KMS-11 (cell line): ENCODE data around the gene AP2B1.

ENCODE experiments used
- H2AFZ ChIP-seq: fragments of 200-600 bp; sonication (generic); 2 replicates; pipeline ENCODE4 v1.6.1; 2016; ENCODE audit warnings: antibody characterized with exemption, mixed run types, low read depth
- H3K27ac ChIP-seq: fragments of 200-600 bp; sonication (generic); 2 replicates; pipeline ENCODE4 v1.6.1; 2016; ENCODE audit warnings: mild to moderate bottlenecking, mixed run types
- H3K27me3 ChIP-seq: fragments of 200-600 bp; sonication (generic); 2 replicates; pipeline ENCODE4 v1.6.1; 2017; ENCODE audit warnings: mild to moderate bottlenecking, low read depth, mixed run types, moderate library complexity; ENCODE audit not compliant: insufficient read depth
- H3K36me3 ChIP-seq: fragments of 200-600 bp; sonication (generic); 2 replicates; pipeline ENCODE4 v1.6.1; 2017; ENCODE audit warnings: mild to moderate bottlenecking, mixed run types; ENCODE audit not compliant: insufficient read depth
- H3K4me1 ChIP-seq: fragments of 200-600 bp; sonication (generic); 2 replicates; pipeline ENCODE4 v1.6.1; 2016; ENCODE audit warnings: mild to moderate bottlenecking, low read depth, mixed run types; ENCODE audit not compliant: poor library complexity, severe bottlenecking
- H3K4me2 ChIP-seq: fragments of 200-600 bp; sonication (generic); 2 replicates; pipeline ENCODE4 v1.7.0; 2016; ENCODE audit warnings: mild to moderate bottlenecking, mixed run types
- H3K4me3 ChIP-seq: fragments of 200-600 bp; sonication (generic); IDR thresholded peaks from 2 replicates; pipeline ENCODE4 v1.6.1; 2017; ENCODE audit warnings: low read depth, low read length, mixed read lengths; ENCODE audit not compliant: insufficient read depth
- H3K79me2 ChIP-seq: fragments of 200-600 bp; sonication (generic); 2 replicates; pipeline ENCODE4 v1.6.1; 2016; ENCODE audit warnings: low read depth, mixed run types; ENCODE audit not compliant: insufficient read depth
- H3K9ac ChIP-seq: fragments of 200-600 bp; sonication (generic); 2 replicates; pipeline ENCODE4 v1.6.1; 2016; ENCODE audit warnings: mild to moderate bottlenecking, mixed run types
- H4K20me1 ChIP-seq: fragments of 200-600 bp; sonication (generic); 2 replicates; pipeline ENCODE4 v1.6.1; 2016; ENCODE audit warnings: mild to moderate bottlenecking, mixed run types; ENCODE audit not compliant: insufficient read depth
- CTCF ChIP-seq: fragments of 200-600 bp; sonication (generic); conservative IDR thresholded peaks from 2 replicates; pipeline ENCODE4 v1.6.1; 2017; ENCODE audit warnings: low read depth, mild to moderate bottlenecking, antibody characterized with exemption, low read length, moderate library complexity, mixed read lengths

Gene AP2B1

GRCh38 chr17:35541434-35541833 lies 45.7 kb upstream of the AP2B1 start:
- Histone ChIP-seq H2AFZ (0 out of 2 replicates have a peak overlapping the region, but pooled peaks have one; percentile 51), H3K27ac (no peak overlapping the region; the same call in 1 of the 2 replicates), H3K9ac (no peak overlapping the region), H3K4me2 (peak overlapping the region; percentile 7; the same call in 1 of the 2 replicates), H3K27me3 (no peaks in the 10 kb centered on the region), H3K4me3 (no peak overlapping the region), H3K79me2 (no peaks in the 10 kb centered on the region), H4K20me1 (no peaks in the 10 kb centered on the region), H3K4me1 (peaks cover 30% of the 10 kb centered on the region), H3K36me3 (no peaks in the 10 kb centered on the region)
- no peak for TF ChIP-seq CTCF

- no peaks in the 10 kb centered on the region for H4K20me1 ChIP-seq
- peaks cover 14% of the 10 kb centered on the region for H3K4me1 ChIP-seq
- H3K9ac ChIP-seq, result no peak overlapping the region
- no peak overlapping the region for H3K4me3 ChIP-seq
- H3K27me3 ChIP-seq, result no peaks in the 10 kb centered on the region
- no peak for TF ChIP-seq CTCF
- H2AFZ ChIP-seq, result no peak overlapping the region
- no peak overlapping the region for H3K4me2 ChIP-seq
- H3K36me3 ChIP-seq, result no peaks in the 10 kb centered on the region
- no peaks in the 10 kb centered on the region for H3K79me2 ChIP-seq
- H3K27ac ChIP-seq, result no peak overlapping the region
Measured at GRCh38 chr17:35542990-35543389, 44.1 kb upstream of the AP2B1 start.

- H2AFZ ChIP-seq, result no peak overlapping the region
- H3K4me2 ChIP-seq, result no peak overlapping the region
- no peaks in the 10 kb centered on the region for H3K79me2 ChIP-seq
- no peaks in the 10 kb centered on the region for H4K20me1 ChIP-seq
- no peak for TF ChIP-seq CTCF
- no peaks in the 10 kb centered on the region for H3K27me3 ChIP-seq
- no peaks in the 10 kb centered on the region for H3K36me3 ChIP-seq
- H3K27ac ChIP-seq, result no peak overlapping the region
- peaks cover 7% of the 10 kb centered on the region for H3K4me1 ChIP-seq
- H3K9ac ChIP-seq, result no peak overlapping the region
- H3K4me3 ChIP-seq, result no peak overlapping the region
Measured at GRCh38 chr17:35543856-35544255, 43.3 kb upstream of the AP2B1 start.

DNA sequence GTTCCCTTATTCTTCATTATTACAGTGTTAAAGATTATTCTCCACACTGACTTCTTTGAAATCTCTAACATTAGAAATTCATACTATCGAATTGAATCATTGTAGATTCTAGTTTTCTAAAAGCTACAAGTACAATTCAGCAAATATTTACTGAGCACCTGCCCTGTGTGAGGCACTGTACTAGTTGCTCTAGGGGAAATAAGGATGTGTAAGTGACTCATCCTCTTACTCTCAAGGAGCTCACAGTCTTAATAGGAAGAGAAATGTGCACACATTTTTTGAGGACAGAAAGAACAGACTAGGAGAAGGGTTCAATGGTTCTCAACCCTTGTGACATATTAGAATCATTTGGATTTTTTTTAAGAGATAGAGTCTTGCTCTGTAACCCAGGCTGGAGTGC lies 42.0 kb upstream of the AP2B1 start:
- H2AFZ ChIP-seq, result no peak overlapping the region
- no peak overlapping the region for H3K27ac ChIP-seq
- no peak overlapping the region for H3K9ac ChIP-seq
- H4K20me1 ChIP-seq, result no peaks in the 10 kb centered on the region
- no peaks in the 10 kb centered on the region for H3K27me3 ChIP-seq
- H3K4me3 ChIP-seq, result no peak overlapping the region
- no peaks in the 10 kb centered on the region for H3K36me3 ChIP-seq
- H3K79me2 ChIP-seq, result no peaks in the 10 kb centered on the region
- H3K4me2 ChIP-seq, result no peak overlapping the region
- H3K4me1 ChIP-seq, result peaks cover 7% of the 10 kb centered on the region
- TF ChIP-seq CTCF, result no peak
